IPS DF 19.7 (cell line): ENCODE data around the gene NOS1AP.
A peak's percentile ranks its signal among the peaks of the same experiment; 100 is the strongest.

Experiments
- DNase-seq: peaks from one replicate; pipeline ENCODE4 v3.0.0-alpha.2; 2013; ENCODE audit warnings: low read depth, low spot score

Gene NOS1AP

GRCh38 chr1:162137179-162137960 lies 67.9 kb downstream of the NOS1AP start:
- DNase-seq, result no peak

- no peak for DNase-seq
Observed at GRCh38 chr1:162138112-162138511, 68.6 kb downstream of the NOS1AP start.

- no peak for DNase-seq
Observed at GRCh38 chr1:162138599-162139181, 69.2 kb downstream of the NOS1AP start.

GRCh38 chr1:162139211-162139610 lies 69.7 kb downstream of the NOS1AP start:
- DNase-seq, result no peak

GRCh38 chr1:162141281-162142054 lies 72.0 kb downstream of the NOS1AP start:
- no peak for DNase-seq

- no peak for DNase-seq
Observed at GRCh38 chr1:162142968-162143367, 73.5 kb downstream of the NOS1AP start.

- DNase-seq, result no peak
Observed at GRCh38 chr1:162144268-162144667, 74.8 kb downstream of the NOS1AP start.

GRCh38 chr1:162144853-162145252 lies 75.4 kb downstream of the NOS1AP start:
- DNase-seq, result peak; percentile 54

- DNase-seq, result no peak
Observed at GRCh38 chr1:162145280-162145965, 75.9 kb downstream of the NOS1AP start.

GRCh38 chr1:162145966-162146696 lies 76.6 kb downstream of the NOS1AP start:
- no peak for DNase-seq

- DNase-seq, result peak; percentile 74
Observed at GRCh38 chr1:162147760-162148159, 78.3 kb downstream of the NOS1AP start.

GRCh38 chr1:162150112-162150511 lies 80.6 kb downstream of the NOS1AP start:
- no peak for DNase-seq

- DNase-seq, result no peak
Observed at GRCh38 chr1:162151900-162152829, 82.7 kb downstream of the NOS1AP start.

- DNase-seq, result no peak
Observed at GRCh38 chr1:162153374-162153773, 83.9 kb downstream of the NOS1AP start.

GRCh38 chr1:162157469-162157868 lies 88.0 kb downstream of the NOS1AP start:
- DNase-seq, result no peak

- no peak for DNase-seq
Observed at GRCh38 chr1:162158624-162159271, 89.3 kb downstream of the NOS1AP start.

- no peak for DNase-seq
Observed at GRCh38 chr1:162159515-162159914, 90.0 kb downstream of the NOS1AP start.

GRCh38 chr1:162161916-162162550 lies 92.5 kb downstream of the NOS1AP start:
- DNase-seq, result no peak

- DNase-seq, result no peak
Observed at GRCh38 chr1:162165528-162165927, 96.0 kb downstream of the NOS1AP start.
